ENCODE results near the gene HLA-DOB.

The HLA-DOB gene

DNA sequence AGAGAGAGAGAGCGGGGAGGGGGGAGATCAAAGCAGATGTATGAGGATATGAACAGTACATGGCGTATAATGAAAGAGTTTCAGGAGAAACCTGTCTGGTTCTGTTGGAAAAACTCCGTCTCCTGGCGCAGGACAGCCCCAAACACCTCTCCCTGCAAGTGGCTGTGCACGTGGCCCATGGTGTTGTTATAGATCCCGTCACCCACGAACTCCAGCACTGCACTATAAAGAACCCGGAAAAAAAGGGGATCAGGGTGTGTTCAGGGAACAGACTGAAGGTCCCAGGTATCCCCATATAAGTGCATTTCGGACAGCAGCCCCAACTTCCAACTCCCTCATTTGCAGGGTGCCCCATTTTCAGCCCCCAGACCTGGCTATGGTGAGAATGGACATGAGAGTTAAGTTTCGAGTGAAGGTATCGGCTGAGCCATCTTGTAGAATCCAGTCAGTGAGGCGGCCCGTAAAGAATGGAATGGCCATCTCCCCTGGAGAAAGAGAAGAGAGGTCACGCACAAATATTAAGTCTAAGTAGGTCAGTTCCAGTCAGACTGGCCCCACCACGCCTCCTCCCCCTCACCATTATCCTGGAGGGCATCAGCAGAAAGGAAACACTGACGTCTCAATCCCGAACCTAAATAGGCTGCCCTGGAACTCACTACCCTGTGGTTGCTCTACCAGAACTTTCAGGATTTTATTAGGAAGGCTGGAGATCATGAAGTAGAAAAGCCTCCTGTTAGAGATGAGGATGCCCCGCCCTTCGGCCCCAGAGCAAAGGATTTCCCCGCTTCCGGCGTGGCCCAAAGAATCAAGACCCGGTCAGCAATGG is 35.4 kb upstream of the HLA-DOB start:
- H3K9me3 ChIP-seq (ENCODE audit: control insufficient read depth, low read depth, low read length) = no peaks in the 10 kb centered on the region
- no peak overlapping the region for H3K9ac ChIP-seq (ENCODE audit: low read length)
- H3K4me1 ChIP-seq (ENCODE audit: control insufficient read depth, low read depth, low read length) = no peaks in the 10 kb centered on the region
- peaks cover 62% of the 10 kb centered on the region for H3K27me3 ChIP-seq (ENCODE audit: control insufficient read depth, insufficient read depth, low read length)
- peak overlapping the region; percentile 81 for H3K4me3 ChIP-seq (ENCODE audit: low read length)
- no peak overlapping the region for H3K27ac ChIP-seq (ENCODE audit: low read length)
- H3K36me3 ChIP-seq (ENCODE audit: control insufficient read depth, low read depth, low read length) = no peaks in the 10 kb centered on the region

DNA sequence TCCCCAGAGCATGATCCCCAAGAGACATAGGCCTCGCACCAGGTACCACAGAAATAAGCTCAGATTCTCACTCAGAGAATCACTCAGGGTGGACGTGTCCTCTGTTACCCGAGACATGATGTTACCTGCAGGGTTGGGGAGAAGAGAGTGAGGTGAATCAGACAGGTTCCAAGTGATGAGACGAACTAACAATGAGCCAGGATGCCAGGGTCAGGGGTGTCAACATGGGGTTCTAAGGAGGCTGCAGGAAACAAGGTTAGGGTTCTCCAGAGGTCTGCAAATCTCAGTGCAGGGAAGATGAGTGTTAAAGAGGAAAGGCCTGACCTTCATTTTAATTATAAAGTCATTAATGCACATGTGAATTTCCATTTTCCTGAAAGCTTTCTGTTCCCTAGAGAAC is 34.2 kb upstream of the HLA-DOB start:
- Histone ChIP-seq H3K27me3 (ENCODE audit: control insufficient read depth, insufficient read depth, low read length) (peaks cover 53% of the 10 kb centered on the region), H3K4me1 (ENCODE audit: control insufficient read depth, low read depth, low read length) (no peaks in the 10 kb centered on the region), H3K9me3 (ENCODE audit: control insufficient read depth, low read depth, low read length) (no peaks in the 10 kb centered on the region), H3K36me3 (ENCODE audit: control insufficient read depth, low read depth, low read length) (no peaks in the 10 kb centered on the region), H3K27ac (ENCODE audit: low read length) (no peak overlapping the region), H3K4me3 (ENCODE audit: low read length) (no peak overlapping the region), H3K9ac (ENCODE audit: low read length) (no peak overlapping the region)

GRCh38 chr6:32849126-32849525 is 32.3 kb upstream of the HLA-DOB start:
- no peaks in the 10 kb centered on the region for H3K9me3 ChIP-seq (ENCODE audit: control insufficient read depth, low read depth, low read length)
- no peak overlapping the region for H3K9ac ChIP-seq (ENCODE audit: low read length)
- H3K36me3 ChIP-seq (ENCODE audit: control insufficient read depth, low read depth, low read length) = no peaks in the 10 kb centered on the region
- H3K4me1 ChIP-seq (ENCODE audit: control insufficient read depth, low read depth, low read length) = no peaks in the 10 kb centered on the region
- H3K27me3 ChIP-seq (ENCODE audit: control insufficient read depth, insufficient read depth, low read length) = peaks cover 42% of the 10 kb centered on the region
- no peak overlapping the region for H3K4me3 ChIP-seq (ENCODE audit: low read length)
- H3K27ac ChIP-seq (ENCODE audit: low read length) = no peak overlapping the region

GRCh38 chr6:32847795-32848194 is 31.0 kb upstream of the HLA-DOB start:
- Histone ChIP-seq H3K36me3 (ENCODE audit: control insufficient read depth, low read depth, low read length) (no peaks in the 10 kb centered on the region), H3K27me3 (ENCODE audit: control insufficient read depth, insufficient read depth, low read length) (peaks cover 47% of the 10 kb centered on the region), H3K4me3 (ENCODE audit: low read length) (no peak overlapping the region), H3K9me3 (ENCODE audit: control insufficient read depth, low read depth, low read length) (no peaks in the 10 kb centered on the region), H3K27ac (ENCODE audit: low read length) (no peak overlapping the region), H3K9ac (ENCODE audit: low read length) (no peak overlapping the region), H3K4me1 (ENCODE audit: control insufficient read depth, low read depth, low read length) (no peaks in the 10 kb centered on the region)

- H3K27me3 ChIP-seq (ENCODE audit: control insufficient read depth, insufficient read depth, low read length) = peaks cover 45% of the 10 kb centered on the region
- no peaks in the 10 kb centered on the region for H3K36me3 ChIP-seq (ENCODE audit: control insufficient read depth, low read depth, low read length)
- H3K4me1 ChIP-seq (ENCODE audit: control insufficient read depth, low read depth, low read length) = no peaks in the 10 kb centered on the region
- H3K4me3 ChIP-seq (ENCODE audit: low read length) = no peak overlapping the region
- H3K9me3 ChIP-seq (ENCODE audit: control insufficient read depth, low read depth, low read length) = no peaks in the 10 kb centered on the region
- no peak overlapping the region for H3K27ac ChIP-seq (ENCODE audit: low read length)
- H3K9ac ChIP-seq (ENCODE audit: low read length) = no peak overlapping the region
Measured at GRCh38 chr6:32847004-32847403, 30.2 kb upstream of the HLA-DOB start.

- H3K9ac ChIP-seq (ENCODE audit: low read length) = no peak overlapping the region
- no peaks in the 10 kb centered on the region for H3K36me3 ChIP-seq (ENCODE audit: control insufficient read depth, low read depth, low read length)
- peaks cover 31% of the 10 kb centered on the region for H3K27me3 ChIP-seq (ENCODE audit: control insufficient read depth, insufficient read depth, low read length)
- H3K9me3 ChIP-seq (ENCODE audit: control insufficient read depth, low read depth, low read length) = no peaks in the 10 kb centered on the region
- no peak overlapping the region for H3K4me3 ChIP-seq (ENCODE audit: low read length)
- no peak overlapping the region for H3K27ac ChIP-seq (ENCODE audit: low read length)
- H3K4me1 ChIP-seq (ENCODE audit: control insufficient read depth, low read depth, low read length) = no peaks in the 10 kb centered on the region
Measured at GRCh38 chr6:32845384-32845884, 28.6 kb upstream of the HLA-DOB start.

DNA sequence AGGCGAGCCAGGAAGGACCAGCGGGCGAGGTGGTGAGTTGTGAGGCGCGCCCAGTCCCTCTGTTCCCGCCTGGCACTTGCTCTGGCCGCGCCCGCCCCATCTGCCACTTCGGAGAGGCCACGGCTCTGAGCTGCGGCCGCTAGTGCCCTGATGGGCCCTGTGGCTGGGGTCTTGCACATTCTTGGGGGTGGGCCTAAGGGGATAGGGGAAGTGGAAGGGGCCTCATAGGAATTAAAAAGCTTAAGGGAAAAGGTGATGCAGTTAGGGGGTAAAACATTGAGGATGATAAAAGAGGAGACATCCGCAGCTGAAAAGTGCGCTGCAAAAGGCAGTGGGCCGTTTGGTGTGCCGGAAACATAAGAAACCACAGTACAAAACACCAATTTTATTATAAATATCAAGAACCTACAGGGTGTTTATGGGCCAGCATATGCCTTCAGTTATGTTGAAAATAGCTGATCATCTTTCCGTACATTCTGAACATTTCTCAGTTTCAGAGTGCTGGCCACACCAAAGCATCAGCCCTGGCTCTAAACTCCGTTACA is 28.1 kb upstream of the HLA-DOB start:
- H3K4me3 ChIP-seq (ENCODE audit: low read length) = peak overlapping the region; percentile 88
- H3K9me3 ChIP-seq (ENCODE audit: control insufficient read depth, low read depth, low read length) = no peaks in the 10 kb centered on the region
- H3K27ac ChIP-seq (ENCODE audit: low read length) = no peak overlapping the region
- no peaks in the 10 kb centered on the region for H3K4me1 ChIP-seq (ENCODE audit: control insufficient read depth, low read depth, low read length)
- no peaks in the 10 kb centered on the region for H3K36me3 ChIP-seq (ENCODE audit: control insufficient read depth, low read depth, low read length)
- H3K9ac ChIP-seq (ENCODE audit: low read length) = no peak overlapping the region
- peaks cover 28% of the 10 kb centered on the region for H3K27me3 ChIP-seq (ENCODE audit: control insufficient read depth, insufficient read depth, low read length)

DNA sequence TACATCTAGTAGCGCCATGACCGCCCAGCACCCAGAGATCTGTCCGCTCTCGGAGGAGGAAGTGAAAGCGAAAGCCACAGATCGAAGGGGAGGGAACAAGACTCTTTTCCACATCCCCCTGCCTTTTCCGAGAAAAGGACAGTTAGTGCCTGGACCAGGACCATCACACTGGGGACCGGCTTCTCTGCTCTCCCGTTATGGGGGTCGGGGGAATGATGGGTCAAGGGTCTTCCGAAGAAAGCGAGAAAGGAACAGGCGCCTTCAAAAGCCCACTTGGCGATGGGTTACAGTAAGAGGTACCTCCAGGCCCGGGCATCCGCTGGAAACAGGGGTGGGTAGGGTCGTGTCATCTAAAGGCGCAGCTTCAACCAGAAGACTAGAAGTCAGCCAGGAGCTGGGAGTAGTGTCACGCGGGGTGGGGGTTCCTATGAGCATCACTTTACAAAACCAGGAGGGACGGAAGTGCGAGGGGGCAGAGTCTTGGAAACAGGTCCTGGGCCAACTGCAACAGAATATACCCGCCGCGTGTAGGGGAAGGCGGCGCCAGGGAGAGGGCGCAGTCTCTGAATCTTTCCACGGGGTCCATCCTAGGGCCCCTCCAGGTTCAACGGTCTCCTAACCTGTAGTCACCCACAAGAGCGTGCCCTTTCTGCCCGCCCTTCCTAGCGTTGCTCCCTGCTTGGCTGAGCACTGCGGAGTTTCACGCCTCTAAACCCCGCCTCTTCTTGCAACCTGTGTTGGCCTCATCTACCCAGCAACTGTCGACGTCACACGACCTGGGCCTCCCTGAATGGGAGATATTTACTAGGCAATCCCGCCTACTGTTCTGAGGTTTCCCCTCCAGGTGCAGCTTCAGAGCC is 27.4 kb upstream of the HLA-DOB start, which contains the start of gene PSMB8:
Gene PSMB8, minus strand, starts transcription at position 69 of the 860 bp plus-strand sequence. Its CDS starts 51 bp downstream, at position 18.
- peaks cover 28% of the 10 kb centered on the region for H3K27me3 ChIP-seq (ENCODE audit: control insufficient read depth, insufficient read depth, low read length)
- no peaks in the 10 kb centered on the region for H3K36me3 ChIP-seq (ENCODE audit: control insufficient read depth, low read depth, low read length)

DNA sequence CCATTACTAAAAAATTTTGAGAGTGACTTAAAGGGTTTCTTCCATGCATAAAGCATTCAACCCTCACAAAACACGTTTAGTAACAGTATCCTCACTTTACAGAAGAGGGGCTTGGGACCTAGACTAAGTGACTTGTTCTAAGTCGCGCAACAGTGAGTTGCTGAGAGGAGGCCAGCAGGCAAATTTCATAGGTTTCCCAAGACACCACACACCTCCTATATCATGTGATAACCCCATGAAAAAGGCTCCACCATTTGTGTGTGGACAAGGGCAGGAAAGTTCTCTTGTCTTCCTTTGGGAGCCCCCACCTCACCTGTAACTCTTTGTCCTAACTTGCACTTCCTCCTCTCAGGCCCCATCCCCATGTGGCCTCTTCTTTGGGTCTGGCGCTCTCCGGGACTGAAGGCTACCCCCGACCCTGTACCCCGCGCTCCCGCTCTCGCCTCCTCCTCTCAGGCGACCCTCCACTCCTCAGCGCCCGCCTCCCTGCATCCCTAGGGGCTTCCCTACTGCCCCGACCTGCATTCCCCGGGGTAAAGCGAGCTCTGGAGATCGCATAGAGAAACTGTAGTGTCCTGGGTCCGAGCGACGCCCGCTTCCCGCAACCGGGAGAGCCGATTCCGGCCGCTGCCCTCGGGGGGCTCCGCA is 26.7 kb upstream of the HLA-DOB start:
- peak overlapping the region; percentile 64 for H3K9ac ChIP-seq (ENCODE audit: low read length)
- no peaks in the 10 kb centered on the region for H3K36me3 ChIP-seq (ENCODE audit: control insufficient read depth, low read depth, low read length)
- no peak overlapping the region for H3K27ac ChIP-seq (ENCODE audit: low read length)
- H3K9me3 ChIP-seq (ENCODE audit: control insufficient read depth, low read depth, low read length) = no peaks in the 10 kb centered on the region
- H3K27me3 ChIP-seq (ENCODE audit: control insufficient read depth, insufficient read depth, low read length) = peaks cover 28% of the 10 kb centered on the region
- peak overlapping the region; percentile 88 for H3K4me3 ChIP-seq (ENCODE audit: low read length)
- no peaks in the 10 kb centered on the region for H3K4me1 ChIP-seq (ENCODE audit: control insufficient read depth, low read depth, low read length)

More for the DNA sequence above, 27.4 kb upstream of the HLA-DOB start, which contains the start of gene PSMB8:
- no peaks in the 10 kb centered on the region for H3K4me1 ChIP-seq (ENCODE audit: control insufficient read depth, low read depth, low read length)
- H3K27ac ChIP-seq (ENCODE audit: low read length) = no peak within 1 kb of the TSS
- peak within 1 kb of the TSS; percentile 88 for H3K4me3 ChIP-seq (ENCODE audit: low read length)
- H3K9me3 ChIP-seq (ENCODE audit: control insufficient read depth, low read depth, low read length) = no peaks in the 10 kb centered on the region
- peak within 1 kb of the TSS; percentile 64 for H3K9ac ChIP-seq (ENCODE audit: low read length)

DNA sequence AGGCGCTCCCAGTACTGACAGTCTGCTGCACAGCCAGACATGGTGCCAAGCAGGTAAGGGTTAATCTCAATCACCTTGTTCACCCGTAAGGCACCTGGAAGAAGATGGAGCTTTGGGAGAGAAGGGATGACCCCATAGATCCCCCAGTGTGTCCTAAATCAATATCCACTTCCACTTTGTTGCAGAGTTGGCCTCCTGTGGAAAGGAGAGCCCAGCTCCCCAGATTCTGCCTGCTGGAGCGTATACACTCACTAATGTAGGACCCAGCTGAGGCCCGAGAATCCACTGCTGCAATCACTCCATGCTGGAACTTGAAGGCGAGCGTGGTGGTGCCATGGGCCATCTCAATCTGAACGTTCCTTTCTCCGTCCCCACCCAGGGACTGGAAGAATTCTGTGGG is 25.9 kb upstream of the HLA-DOB start:
- H3K27me3 ChIP-seq (ENCODE audit: control insufficient read depth, insufficient read depth, low read length) = peaks cover 28% of the 10 kb centered on the region
- H3K9ac ChIP-seq (ENCODE audit: low read length) = no peak overlapping the region
- H3K36me3 ChIP-seq (ENCODE audit: control insufficient read depth, low read depth, low read length) = no peaks in the 10 kb centered on the region

More for the DNA sequence above, 25.9 kb upstream of the HLA-DOB start:
- Histone ChIP-seq H3K27ac (ENCODE audit: low read length) (no peak overlapping the region), H3K9me3 (ENCODE audit: control insufficient read depth, low read depth, low read length) (no peaks in the 10 kb centered on the region), H3K4me3 (ENCODE audit: low read length) (no peak overlapping the region), H3K4me1 (ENCODE audit: control insufficient read depth, low read depth, low read length) (no peaks in the 10 kb centered on the region)

Measured in iPS-18a (cell line).